ENCODE results near the gene TRAF3IP1. TPM values are rescaled to one million over a fixed set of nuclear protein-coding genes. Genes with fewer than 3 reads are reported as not detected.

TRAF3IP1 gene
- total RNA-seq, 1 donor from 2014 or later = 9.4 TPM

- DNase-seq (ENCODE audit: low read depth) = no peak
- H3K27me3 ChIP-seq (ENCODE audit: control insufficient read depth, insufficient read depth, low read length) = no peaks in the 10 kb centered on the region
- TF ChIP-seq, protein P1, sequence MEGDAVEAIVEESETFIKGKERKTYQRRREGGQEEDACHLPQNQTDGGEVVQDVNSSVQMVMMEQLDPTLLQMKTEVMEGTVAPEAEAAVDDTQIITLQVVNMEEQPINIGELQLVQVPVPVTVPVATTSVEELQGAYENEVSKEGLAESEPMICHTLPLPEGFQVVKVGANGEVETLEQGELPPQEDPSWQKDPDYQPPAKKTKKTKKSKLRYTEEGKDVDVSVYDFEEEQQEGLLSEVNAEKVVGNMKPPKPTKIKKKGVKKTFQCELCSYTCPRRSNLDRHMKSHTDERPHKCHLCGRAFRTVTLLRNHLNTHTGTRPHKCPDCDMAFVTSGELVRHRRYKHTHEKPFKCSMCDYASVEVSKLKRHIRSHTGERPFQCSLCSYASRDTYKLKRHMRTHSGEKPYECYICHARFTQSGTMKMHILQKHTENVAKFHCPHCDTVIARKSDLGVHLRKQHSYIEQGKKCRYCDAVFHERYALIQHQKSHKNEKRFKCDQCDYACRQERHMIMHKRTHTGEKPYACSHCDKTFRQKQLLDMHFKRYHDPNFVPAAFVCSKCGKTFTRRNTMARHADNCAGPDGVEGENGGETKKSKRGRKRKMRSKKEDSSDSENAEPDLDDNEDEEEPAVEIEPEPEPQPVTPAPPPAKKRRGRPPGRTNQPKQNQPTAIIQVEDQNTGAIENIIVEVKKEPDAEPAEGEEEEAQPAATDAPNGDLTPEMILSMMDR (IDR thresholded peaks at IDR 0.05; ENCODE audit: insufficient read depth, low read length, poor library complexity, severe bottlenecking) = no peak
Observed at GRCh38 chr2:238337846-238338245, 17.5 kb downstream of the TRAF3IP1 start.

GRCh38 chr2:238338710-238339394 lies 18.5 kb downstream of the TRAF3IP1 start:
- TF ChIP-seq, protein P1 (IDR thresholded peaks at IDR 0.05; ENCODE audit: insufficient read depth, low read length, poor library complexity, severe bottlenecking) = no peak
- Histone ChIP-seq H3K27me3 (ENCODE audit: control insufficient read depth, insufficient read depth, low read length) (no peaks in the 10 kb centered on the region), H3K36me3 (ENCODE audit: control insufficient read depth, insufficient read depth, low read length) (no peaks in the 10 kb centered on the region), H3K4me3 (ENCODE audit: low read depth, low read length) (no peak overlapping the region)
- DNase-seq (ENCODE audit: low read depth) = no peak

More at GRCh38 chr2:238337846-238338245, 17.5 kb downstream of the TRAF3IP1 start:
- Histone ChIP-seq H3K4me3 (ENCODE audit: low read depth, low read length) (no peak overlapping the region), H3K36me3 (ENCODE audit: control insufficient read depth, insufficient read depth, low read length) (no peaks in the 10 kb centered on the region)

GRCh38 chr2:238339395-238339780 lies 19.1 kb downstream of the TRAF3IP1 start:
- H3K4me3 ChIP-seq (ENCODE audit: low read depth, low read length) = no peak overlapping the region
- TF ChIP-seq, protein P1 (IDR thresholded peaks at IDR 0.05; ENCODE audit: insufficient read depth, low read length, poor library complexity, severe bottlenecking) = no peak
- no peaks in the 10 kb centered on the region for H3K36me3 ChIP-seq (ENCODE audit: control insufficient read depth, insufficient read depth, low read length)
- DNase-seq (ENCODE audit: low read depth) = no peak
- no peaks in the 10 kb centered on the region for H3K27me3 ChIP-seq (ENCODE audit: control insufficient read depth, insufficient read depth, low read length)

DNA sequence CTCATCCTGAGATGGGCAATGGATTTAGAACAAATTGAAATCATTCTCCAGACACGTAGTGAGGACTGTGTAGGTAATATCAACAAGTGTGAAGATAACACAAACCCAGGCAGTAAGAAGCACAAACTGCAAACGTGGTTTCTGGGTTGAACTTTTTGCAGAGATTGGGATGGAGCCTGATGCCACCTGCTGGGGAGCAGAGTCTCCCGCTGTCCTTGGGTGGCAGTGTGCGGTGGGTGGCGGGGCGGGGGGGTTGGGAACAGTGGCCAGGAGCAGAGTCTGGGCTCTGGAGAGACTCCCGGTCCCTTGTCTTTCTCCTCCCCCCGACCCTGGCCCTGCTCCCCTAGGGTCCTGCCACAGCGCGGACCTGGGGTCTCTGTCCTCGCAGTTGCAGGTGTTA lies 19.5 kb downstream of the TRAF3IP1 start:
- Histone ChIP-seq H3K27me3 (ENCODE audit: control insufficient read depth, insufficient read depth, low read length) (no peaks in the 10 kb centered on the region), H3K36me3 (ENCODE audit: control insufficient read depth, insufficient read depth, low read length) (no peaks in the 10 kb centered on the region), H3K4me3 (ENCODE audit: low read depth, low read length) (no peak overlapping the region)
- TF ChIP-seq, protein P1 (IDR thresholded peaks at IDR 0.05; ENCODE audit: insufficient read depth, low read length, poor library complexity, severe bottlenecking) = no peak
- DNase-seq (ENCODE audit: low read depth) = no peak

- Histone ChIP-seq H3K27me3 (ENCODE audit: control insufficient read depth, insufficient read depth, low read length) (no peaks in the 10 kb centered on the region), H3K36me3 (ENCODE audit: control insufficient read depth, insufficient read depth, low read length) (no peaks in the 10 kb centered on the region), H3K4me3 (ENCODE audit: low read depth, low read length) (no peak overlapping the region)
- TF ChIP-seq, protein P1 (IDR thresholded peaks at IDR 0.05; ENCODE audit: insufficient read depth, low read length, poor library complexity, severe bottlenecking) = no peak
- DNase-seq (ENCODE audit: low read depth) = no peak
Observed at GRCh38 chr2:238341536-238341935, 21.2 kb downstream of the TRAF3IP1 start.

GRCh38 chr2:238344035-238344434 lies 23.7 kb downstream of the TRAF3IP1 start:
- Histone ChIP-seq H3K27me3 (ENCODE audit: control insufficient read depth, insufficient read depth, low read length) (no peaks in the 10 kb centered on the region), H3K36me3 (ENCODE audit: control insufficient read depth, insufficient read depth, low read length) (no peaks in the 10 kb centered on the region), H3K4me3 (ENCODE audit: low read depth, low read length) (no peak overlapping the region)
- TF ChIP-seq, protein P1 (IDR thresholded peaks at IDR 0.05; ENCODE audit: insufficient read depth, low read length, poor library complexity, severe bottlenecking) = no peak
- DNase-seq (ENCODE audit: low read depth) = no peak

All from kidney epithelial cell (primary cell).